Measurements from ENCODE around the gene OXSM.

DNA sequence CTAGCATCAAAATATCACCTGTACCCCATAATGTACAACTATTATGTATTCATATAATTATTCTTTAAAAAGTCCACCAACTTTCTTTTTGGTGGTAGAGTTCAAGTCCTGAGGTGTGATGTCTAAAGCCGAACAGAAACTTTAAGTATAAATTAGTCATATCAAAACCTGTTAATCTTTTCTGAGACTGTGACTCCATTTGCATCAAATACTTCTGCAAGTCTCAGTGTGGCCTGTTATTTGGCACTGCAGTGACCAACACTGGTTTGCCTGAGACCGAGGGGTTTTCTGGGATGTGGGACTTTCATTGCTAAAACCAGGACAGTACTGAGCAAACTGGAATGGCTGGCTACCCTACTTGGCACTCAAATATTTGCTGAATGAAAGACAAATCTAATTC is 14.0 kb upstream of the OXSM start:
- TF ChIP-seq POLR2A (IDR thresholded peaks at IDR 0.05), result no peak
- TF ChIP-seq, protein P1, sequence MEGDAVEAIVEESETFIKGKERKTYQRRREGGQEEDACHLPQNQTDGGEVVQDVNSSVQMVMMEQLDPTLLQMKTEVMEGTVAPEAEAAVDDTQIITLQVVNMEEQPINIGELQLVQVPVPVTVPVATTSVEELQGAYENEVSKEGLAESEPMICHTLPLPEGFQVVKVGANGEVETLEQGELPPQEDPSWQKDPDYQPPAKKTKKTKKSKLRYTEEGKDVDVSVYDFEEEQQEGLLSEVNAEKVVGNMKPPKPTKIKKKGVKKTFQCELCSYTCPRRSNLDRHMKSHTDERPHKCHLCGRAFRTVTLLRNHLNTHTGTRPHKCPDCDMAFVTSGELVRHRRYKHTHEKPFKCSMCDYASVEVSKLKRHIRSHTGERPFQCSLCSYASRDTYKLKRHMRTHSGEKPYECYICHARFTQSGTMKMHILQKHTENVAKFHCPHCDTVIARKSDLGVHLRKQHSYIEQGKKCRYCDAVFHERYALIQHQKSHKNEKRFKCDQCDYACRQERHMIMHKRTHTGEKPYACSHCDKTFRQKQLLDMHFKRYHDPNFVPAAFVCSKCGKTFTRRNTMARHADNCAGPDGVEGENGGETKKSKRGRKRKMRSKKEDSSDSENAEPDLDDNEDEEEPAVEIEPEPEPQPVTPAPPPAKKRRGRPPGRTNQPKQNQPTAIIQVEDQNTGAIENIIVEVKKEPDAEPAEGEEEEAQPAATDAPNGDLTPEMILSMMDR (IDR thresholded peaks at IDR 0.05), result no peak
